ENCODE measurements around the gene ENKD1.

The ENKD1 gene

GRCh38 chr16:67661886-67662652 lies 4.5 kb downstream of the ENKD1 start:
- no peak for DNase-seq

- DNase-seq: no peak
These were observed 5.3 kb downstream of the ENKD1 start for GRCh38 chr16:67661101-67661761.

- peak; percentile 49 for DNase-seq
These were observed 6.0 kb downstream of the ENKD1 start, which contains the start of gene PARD6A for GRCh38 chr16:67660564-67661028. TSS of gene PARD6A (plus strand) at chr16:67660960. CDS start at chr16:67661039, 79 bp downstream.

- no peak for DNase-seq
These were observed 6.6 kb downstream of the ENKD1 start, which contains the start of gene ACD for GRCh38 chr16:67659675-67660563. TSS of gene ACD (minus strand) at chr16:67660260. CDS start at chr16:67660220, 40 bp downstream.

GRCh38 chr16:67658849-67659674 lies 7.5 kb downstream of the ENKD1 start:
- no peak for DNase-seq

GRCh38 chr16:67657751-67658518 lies 8.6 kb downstream of the ENKD1 start:
- no peak for DNase-seq

GRCh38 chr16:67657017-67657608 lies 9.4 kb downstream of the ENKD1 start:
- no peak for DNase-seq

- DNase-seq: no peak
These were observed 10.1 kb downstream of the ENKD1 start for GRCh38 chr16:67656344-67657016.

GRCh38 chr16:67655363-67655762 lies 11.2 kb downstream of the ENKD1 start:
- no peak for DNase-seq

- DNase-seq: no peak
These were observed 12.1 kb downstream of the ENKD1 start for GRCh38 chr16:67654403-67654911.

- no peak for DNase-seq
These were observed 12.7 kb downstream of the ENKD1 start for GRCh38 chr16:67653789-67654402.

- DNase-seq: no peak
These were observed 13.3 kb downstream of the ENKD1 start for GRCh38 chr16:67653128-67653788.

- no peak for DNase-seq
These were observed 13.9 kb downstream of the ENKD1 start for GRCh38 chr16:67652578-67653127.

GRCh38 chr16:67651847-67652246 lies 14.7 kb downstream of the ENKD1 start:
- DNase-seq: no peak

- no peak for DNase-seq
These were observed 15.5 kb downstream of the ENKD1 start for GRCh38 chr16:67651039-67651438.

- DNase-seq: no peak
These were observed 16.5 kb downstream of the ENKD1 start for GRCh38 chr16:67650023-67650422.

- no peak for DNase-seq
These were observed 17.0 kb downstream of the ENKD1 start for GRCh38 chr16:67649494-67649931.

- no peak for DNase-seq
These were observed 17.7 kb downstream of the ENKD1 start for GRCh38 chr16:67648764-67649407.
